PC-3 (cell line): ENCODE measurements around the gene RNF144B.

Experiments
- CTCF ChIP-seq: fragments of 300-600 bp; sonication (generic); conservative IDR thresholded peaks from 2 replicates; pipeline ENCODE4 v1.5.1; 2017; ENCODE audit warnings: antibody characterized with exemption, low read depth, mild to moderate bottlenecking, low read length
- EZH2 ChIP-seq: fragments of 300-600 bp; sonication (generic); IDR thresholded peaks from one replicate; pipeline ENCODE4 v1.6.1; 2017; ENCODE audit warnings: antibody characterized with exemption, mild to moderate bottlenecking, low read length; ENCODE audit not compliant: unreplicated experiment
- EZH2phosphoT487 ChIP-seq: fragments of 300-600 bp; sonication (generic); IDR thresholded peaks from 2 replicates; pipeline ENCODE4 v1.6.1; 2018; ENCODE audit warnings: mild to moderate bottlenecking, antibody characterized with exemption, low read length, borderline replicate concordance

- TF ChIP-seq CTCF (no peak), EZH2 (no peak), EZH2phosphoT487 (no peak)
Observed at GRCh38 chr6:18513253-18513798, 126.2 kb downstream of the RNF144B start.
